GM19463 (cell line): Measurements from ENCODE around the gene ETV3.
A peak's percentile ranks its signal among the peaks of the same experiment; 100 is the strongest.
"Not testable (repeated sequence)": the region's sequence is repeated elsewhere in the genome, so short reads cannot be mapped to it uniquely, and the experiment has no call there.

Experiments used
- ATAC-seq: cut with Tn5 transposase; IDR thresholded peaks from one replicate; pipeline ENCODE4 v1.9.1; 2021; ENCODE audit warnings: mild to moderate bottlenecking, moderate library complexity; ENCODE audit not compliant: unreplicated experiment

ETV3 gene

DNA sequence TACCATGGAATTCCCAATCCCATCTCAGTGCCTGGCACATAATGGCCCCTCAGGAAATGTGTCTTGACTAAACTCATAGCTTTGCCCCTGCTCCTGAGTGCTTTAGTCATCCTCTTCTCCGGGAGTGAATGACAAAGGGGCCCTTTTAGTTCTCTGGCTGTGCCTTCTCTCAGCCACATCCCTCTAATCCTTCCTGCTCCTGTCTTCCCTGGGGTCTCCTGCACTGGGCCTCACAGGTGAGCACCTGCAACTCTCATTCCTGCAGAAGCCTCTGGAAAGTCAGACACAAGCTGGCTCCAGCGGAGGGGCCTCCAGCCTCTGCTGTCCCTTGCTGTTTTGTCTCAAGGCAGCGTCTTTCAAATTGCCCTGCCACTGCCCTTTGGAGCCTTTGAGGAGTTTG lies 24.6 kb downstream of the ETV3 start:
- no peak for ATAC-seq

DNA sequence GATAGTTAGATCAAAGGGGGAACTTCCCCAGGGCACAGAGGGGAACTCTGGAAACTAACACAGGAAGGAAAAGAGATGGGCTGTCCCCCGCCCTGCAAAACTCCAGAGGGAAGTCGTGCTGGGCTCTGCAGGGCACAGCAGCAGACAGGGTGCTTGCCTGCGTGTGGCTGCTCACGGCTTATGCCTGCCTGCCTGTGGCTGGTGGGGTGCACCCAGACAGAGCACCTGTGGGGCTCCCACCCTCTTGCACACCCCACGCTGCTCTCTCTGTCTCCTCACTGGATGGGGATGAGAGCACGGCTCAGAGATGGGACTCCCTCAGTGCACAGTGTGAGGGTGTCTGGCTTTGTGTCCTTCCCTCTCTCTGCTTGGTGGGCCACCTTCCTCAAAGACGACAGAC lies 25.1 kb downstream of the ETV3 start:
- ATAC-seq: no peak

DNA sequence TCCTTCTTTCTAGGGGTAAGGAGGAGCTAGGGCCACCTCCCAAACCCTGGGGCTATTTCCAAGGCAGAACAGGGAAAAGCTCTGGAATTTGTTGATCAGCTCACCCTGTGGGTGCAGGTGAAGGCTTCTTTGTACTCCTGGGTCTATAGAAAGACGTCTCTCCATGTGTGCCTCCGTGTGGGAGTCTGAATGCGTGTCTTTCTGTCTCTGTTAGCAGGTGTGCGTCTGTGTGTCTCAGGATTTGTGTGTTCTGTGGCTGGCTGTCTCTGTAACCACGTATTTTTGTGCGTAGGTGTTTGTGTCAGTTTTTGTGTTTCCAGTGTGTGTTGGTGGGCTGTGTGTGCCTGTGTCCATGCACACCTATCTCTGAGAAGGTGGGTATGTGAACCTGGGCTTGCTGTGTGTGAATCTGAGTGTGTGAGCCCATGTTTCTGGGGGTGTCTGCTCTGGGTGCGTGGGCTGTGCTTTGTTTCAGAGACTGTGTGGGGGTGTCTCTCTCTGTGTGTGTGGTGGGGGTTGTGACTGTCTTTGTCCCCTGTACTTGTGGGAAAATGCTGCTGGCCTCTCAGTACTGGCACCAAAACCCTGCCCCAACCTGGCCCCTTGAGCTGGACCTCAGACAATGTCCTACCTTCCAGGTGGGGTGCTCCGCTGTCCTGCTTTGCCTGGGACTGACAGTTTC lies 25.9 kb downstream of the ETV3 start:
- no peak for ATAC-seq

DNA sequence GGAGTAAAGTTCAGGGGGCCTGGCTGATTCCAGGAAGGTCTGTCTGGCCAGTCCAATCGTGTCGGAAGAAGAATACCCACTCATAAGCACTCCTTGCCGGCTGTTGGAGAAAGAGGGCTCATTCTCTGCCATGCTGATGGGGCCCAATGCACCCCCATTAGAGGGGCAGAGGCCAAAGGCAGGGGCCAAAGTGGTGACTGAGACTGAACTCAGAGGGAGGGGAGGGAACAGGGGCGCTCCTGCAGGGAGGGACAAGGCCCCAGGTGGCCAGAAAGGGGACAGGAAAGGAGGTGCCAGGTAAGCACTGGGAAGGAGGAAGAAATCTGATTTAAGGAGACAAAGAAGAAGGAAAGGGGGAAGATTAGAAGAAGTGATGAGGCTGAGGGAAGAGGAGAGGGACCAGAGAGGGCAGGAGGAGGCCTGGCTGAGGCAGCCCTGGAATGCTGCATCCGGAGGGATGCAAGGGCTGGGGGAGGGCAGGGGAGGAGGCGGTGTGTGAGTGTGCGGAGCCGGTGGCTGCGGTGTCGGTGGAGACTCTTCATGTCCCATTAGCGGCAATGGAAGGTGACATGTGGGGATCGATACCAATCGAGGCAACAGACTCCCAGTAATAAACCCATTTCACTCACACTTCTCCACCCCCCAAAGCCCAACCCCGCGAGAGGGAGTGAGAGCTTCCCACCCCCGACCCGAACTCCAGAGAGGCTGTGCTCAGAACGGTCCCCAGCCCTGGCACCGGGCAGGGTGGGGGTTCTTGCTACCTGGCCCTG lies 26.6 kb downstream of the ETV3 start:
- no peak for ATAC-seq

DNA sequence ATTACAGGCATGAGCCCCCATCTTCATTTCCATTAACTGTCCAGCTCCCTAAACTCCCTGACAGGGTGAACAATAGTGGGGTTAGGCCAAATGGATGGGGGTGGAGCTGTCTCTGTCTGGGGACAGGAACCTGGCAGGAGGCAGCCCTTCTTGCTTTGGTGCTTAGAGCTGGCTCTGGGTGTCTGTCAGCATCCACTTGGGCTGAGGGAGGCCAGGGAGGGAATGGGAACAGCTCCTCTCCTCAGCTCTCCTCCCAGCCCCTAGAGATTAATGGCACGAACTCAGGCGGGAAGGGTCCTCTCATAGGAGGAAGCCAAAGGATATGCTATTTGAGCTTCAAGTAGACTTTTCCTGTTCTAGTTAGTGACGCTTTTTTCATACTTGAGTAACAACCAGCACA lies 27.5 kb downstream of the ETV3 start:
- ATAC-seq: no peak

DNA sequence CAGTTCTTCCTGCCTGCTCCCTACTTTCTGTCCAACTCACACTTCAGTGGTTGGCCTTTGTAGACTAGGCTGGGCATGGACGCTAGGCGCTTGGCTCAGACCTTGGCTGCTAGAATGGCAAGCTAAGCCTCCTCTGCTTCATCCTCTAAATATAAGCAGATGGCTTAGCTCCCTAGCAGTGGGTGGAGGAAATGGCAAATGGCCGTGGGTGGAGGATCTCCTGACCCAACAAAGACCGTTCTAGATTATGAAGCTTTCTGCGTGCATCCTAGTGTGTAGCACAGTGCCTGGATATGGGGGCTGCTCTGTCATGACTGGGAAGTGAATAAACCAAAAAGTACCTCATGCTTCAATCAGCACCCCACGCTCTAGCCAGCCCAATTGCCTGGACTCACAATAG lies 28.2 kb downstream of the ETV3 start:
- no peak for ATAC-seq

DNA sequence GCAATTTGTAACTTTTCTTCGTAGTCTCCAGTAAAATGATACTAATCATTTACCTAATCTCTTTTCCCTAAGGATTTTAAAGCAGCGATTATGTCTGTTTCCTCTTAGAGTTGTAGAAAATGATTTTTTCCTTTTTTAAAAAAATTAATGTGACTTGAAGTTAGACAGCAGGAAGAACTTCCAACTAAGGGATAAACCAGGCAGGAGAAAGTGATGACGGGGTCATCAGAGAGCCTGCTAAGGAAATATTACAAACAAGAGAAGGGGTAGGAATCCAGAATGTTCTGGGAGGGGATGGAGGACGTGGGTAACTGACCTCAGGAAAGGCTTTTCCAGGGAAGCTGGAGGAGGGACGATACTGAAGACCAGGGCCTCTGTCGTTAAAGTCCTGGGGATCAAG lies 29.7 kb downstream of the ETV3 start:
- ATAC-seq: no peak

DNA sequence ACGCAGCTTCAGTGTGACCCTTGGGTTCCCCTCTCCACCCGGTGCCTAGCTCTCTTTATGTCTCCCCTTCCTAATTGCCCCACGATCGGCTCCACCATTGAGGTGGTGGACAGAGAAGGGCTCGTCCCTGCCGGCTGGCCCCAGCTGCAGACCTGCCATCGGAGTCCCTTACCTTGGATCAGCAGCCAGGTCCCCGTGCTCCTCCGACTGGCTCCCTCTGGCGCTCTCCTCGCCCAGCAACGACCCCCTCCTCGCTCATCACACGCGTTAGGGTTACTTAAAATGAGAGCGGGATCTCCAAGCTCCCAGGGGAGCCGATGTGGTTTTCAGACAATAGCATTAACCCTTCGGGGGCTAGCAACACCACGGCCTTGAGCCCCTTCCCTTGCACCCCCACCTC lies 30.5 kb downstream of the ETV3 start:
- no peak for ATAC-seq

DNA sequence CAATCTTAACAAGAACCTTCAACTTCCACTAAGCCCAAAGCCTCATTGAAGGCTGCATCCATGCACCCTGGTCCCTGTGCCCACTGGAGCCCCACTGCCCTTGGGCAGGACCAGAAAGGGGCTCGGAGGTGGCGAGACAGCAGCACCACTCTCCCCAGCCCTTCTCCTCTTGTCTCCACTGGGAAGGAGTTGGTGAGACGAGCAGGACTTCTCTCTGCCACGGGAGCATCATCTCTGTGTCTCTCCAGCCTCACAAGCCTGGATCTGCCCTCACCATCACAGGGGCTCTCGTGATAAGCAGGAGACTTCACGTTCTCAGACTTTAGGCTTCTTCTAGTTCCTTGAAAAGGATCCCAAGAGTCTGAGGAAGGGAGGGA lies 31.4 kb downstream of the ETV3 start:
- no peak for ATAC-seq

DNA sequence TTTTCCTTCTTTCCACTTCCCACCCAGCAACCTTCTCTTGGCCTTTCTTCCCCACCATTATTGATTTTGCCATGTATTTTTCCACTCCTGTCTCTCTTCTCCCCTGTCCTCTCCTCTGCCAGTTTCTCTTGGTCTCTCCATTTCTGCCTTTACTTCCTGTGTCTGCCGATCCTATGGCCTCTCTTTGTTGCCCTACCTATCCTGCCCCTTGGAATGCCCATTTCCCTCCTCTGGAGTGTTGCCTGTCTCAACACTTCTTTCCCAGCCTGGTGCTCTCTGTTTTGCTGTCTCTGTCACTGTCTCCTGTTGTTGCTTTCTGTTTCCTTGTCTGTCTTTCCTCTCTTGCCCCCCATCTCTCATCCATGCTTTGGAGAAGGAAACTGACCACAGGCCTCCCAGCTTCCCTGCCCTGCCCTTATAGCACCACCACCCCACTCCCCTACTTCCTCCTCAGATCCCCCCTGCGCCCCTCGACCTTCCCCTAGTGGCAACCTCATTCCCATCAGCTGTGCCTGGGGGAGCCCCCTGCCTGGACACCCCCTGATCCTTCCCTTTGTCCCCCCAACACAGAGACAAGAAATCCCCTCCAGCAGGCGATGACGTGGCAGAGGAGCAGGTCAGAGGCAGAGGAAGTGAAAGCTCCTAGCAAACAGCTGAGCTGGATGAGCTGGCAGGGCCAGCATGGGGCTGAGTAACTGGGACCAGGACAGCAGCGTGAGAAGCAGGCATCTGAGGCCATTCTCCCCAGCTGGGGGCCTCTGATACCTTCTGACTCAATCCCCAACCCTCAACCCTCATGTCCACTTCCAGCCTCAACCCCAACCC lies 32.0 kb downstream of the ETV3 start:
- peak; percentile 86 for ATAC-seq

DNA sequence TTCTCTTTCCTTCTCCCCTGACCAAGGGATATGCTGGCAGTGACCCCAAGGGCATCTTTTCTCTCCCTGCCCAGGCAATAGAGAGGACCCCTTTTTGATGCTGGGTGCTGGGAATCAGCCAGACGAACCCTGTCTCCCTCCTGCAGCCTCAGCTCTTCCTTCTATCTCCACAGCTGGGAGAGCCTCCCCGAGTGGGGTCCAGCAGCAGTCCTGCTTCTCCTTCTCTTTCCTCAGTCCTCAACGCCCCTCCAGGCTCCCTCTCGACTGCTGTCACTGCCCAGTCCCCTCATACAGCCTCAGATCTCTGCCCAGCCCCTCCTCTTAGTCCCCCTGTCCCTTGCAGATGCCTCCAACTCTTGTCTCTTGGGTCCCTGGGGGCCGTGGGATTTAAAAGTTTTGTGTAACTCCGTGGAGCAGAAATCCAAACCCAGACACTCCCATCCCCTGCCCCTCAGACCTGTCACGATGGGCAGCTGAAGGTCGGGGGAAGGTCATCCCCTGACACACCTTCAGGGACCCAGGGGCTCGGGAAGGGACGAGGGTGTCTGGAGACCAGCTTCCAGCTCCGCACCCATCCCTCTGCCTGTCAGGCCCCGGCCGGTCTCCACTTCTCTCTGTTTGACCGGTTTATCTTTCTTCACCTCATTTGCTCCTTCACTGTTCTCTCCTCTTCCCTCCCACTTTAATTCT lies 32.8 kb downstream of the ETV3 start:
- no peak for ATAC-seq

DNA sequence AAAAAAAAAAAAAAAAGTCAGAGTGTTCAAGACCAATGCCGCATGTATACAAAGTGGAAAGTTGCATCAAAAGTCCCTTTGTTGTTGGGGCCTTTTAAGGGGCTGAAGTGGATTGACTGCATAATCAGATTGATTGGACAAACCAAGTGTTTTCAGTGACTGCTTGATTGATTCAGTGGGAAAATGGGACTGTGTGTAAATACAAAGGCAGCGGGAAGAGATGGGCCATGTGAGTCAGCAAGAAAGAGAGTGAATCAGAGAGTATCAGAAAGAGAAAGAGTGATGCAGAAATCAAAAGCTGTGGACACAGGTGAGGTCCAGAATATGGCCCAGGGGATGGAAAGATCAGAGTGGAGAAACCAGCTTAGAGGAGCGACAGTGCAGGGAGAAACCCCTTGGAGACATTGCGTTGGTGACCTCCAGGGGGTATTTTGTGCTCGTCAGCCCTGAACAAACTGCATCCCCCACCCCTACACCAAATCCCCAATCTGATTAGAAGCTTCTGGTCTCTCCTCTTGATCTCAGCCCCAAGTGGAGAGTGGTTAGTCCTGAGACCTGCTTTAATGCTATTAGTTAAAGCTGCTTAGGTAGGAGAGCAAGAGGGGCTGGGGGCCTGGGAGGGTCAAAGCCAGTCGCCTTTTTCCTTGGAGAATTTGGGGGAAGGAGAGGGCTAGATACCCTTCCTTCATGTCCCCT lies 33.4 kb downstream of the ETV3 start:
- ATAC-seq: no peak

DNA sequence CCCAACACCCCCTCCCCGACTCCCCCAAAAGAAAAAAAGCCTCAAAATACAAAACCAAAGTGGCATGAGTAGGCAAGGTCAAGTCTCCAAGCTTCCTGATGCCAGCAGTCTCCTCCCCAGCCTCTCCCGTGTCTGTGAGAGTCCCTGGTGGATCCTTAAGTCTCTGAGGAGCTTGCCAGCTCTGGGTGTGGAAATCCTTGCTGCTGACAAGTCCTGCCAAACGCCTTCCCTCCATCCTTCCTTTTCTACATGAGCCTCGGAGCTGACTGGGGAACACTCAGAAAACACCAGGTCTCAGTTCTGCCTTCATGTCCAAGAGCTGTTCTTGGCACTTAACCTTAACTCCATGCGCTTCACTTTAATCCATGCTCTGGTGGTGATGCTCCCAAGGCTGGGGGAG lies 34.9 kb downstream of the ETV3 start:
- no peak for ATAC-seq

DNA sequence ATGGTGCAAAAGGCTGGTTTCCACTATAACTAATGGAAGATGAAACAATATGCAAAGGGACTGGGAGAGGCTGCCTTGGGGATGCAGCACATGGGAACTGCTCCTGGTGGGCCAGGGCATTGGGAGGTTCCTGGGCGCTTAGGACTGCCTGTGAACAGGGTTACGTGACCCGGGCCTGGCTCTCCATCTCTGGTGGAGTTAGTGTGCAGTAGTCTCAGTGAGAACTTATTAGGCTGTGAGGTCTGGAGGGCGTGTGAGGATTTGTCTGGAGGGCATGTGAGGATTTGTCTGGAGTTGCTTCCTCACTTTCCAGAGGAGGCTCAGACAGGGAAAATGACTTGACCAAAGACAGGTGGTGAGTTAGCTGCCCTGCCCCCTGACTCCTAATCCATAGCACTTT lies 37.0 kb downstream of the ETV3 start:
- ATAC-seq: no peak

DNA sequence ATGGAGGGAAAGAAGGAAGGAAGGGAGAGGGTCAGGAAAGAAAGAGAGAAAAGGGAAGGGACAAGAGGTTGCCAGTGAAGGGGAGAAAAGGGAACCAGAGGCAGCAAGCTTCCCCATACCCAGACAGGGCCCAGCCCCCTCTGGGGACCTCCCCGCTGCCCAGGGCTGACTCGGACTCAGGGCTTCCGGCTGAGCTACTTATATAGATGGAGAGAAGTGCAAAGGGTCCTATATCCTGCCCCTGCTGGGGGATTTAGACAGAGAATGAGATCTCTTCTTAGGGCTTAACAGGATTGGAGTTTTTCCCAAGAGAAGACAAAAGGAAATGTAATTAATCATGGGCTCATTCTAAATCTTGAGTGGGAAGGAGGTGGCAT lies 38.6 kb downstream of the ETV3 start, which contains the start of gene ETV3L:
TSS of gene ETV3L (minus strand) at position 176 of the 377 bp plus-strand sequence. CDS start 285 bp downstream, outside the sequence.
- no peak for ATAC-seq

DNA sequence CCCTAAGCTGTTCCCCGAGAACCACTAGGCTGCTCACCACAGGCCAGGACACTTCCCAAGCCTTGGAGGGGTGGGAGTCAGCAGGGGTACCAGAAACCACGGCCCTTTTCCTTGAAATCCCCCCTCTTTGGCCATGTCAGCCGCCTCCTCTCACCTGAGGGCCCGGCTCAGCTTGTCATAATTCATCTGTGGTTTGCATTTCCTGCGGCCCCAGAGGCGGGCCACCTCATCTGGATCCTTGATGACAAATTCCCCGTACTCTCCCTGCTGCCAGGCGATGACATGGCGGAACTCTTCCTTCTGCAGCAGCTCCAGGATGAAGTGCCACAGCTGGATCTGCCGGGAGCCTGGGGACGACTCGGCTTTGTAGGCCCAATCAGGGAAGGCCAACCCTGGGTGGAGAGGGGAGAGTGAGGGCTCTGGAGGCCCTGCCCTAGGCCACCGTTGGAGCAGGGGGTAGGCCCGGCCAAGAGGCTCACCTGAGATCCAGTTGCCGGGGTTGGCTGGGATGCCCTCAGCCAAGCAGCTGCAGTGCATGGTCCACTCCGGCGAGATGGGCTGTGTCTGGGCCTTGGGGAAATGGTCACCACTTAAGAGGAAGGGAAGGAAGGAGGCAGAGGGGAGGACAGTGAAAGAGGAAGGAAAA lies 39.1 kb downstream of the ETV3 start:
- not testable (repeated sequence) for ATAC-seq

DNA sequence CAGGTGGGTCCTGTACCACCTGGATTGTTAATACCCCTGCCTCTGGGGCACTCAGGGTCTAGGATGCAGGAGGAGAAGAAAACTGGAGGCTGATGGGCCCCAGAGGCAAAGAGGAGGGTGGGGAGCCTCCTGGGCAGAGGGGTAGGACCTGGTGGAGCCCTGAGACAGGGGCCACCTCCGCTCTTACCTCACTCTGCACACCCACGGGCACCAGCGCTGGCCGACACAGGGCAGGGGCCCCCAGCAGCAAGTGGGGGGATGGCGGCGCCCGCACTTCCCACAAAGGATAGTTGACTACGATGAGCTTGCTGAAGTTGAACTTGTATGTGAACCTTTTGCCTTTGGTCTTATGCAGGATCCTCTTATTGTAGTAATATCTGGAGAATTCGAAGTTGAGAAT lies 39.7 kb downstream of the ETV3 start:
- no peak for ATAC-seq

DNA sequence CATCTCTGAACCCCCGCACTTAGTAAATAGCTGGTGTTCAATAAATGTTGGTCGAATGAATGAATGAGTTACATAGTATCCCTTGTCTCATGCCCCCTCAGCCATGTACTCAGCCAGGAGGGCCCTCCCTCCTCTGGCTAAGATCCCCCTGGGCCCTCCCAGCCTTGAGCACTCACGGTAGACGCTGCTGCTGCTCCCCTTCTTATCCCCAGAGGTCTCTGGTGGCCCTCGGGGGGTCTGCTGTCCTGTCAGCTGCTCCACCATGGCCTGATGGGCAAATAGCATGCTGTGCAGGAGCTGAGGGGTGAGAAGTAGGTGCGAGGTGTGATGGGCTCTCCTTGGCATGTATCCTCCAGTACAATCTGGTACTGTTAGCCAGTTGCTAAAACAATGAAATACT lies 40.5 kb downstream of the ETV3 start:
- no peak for ATAC-seq

DNA sequence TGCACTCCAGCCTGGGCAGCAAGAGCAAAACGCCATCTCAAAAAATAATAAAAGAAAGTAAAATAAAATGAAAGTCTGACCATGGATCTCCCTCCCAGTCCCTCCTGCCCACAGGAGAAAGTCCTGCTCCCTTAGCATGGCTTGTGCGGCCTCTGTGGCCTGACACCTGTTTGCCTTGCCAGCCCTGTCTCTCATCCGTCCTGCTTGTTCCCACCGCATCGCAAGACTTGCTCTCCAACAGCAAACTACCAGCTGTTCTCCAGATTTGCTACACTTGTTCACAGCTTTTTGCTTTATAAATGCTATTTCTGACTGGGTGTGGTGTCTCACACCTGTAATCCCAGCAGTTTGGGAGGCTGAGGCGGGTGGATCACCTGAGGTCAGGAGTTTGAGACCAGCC lies 41.3 kb downstream of the ETV3 start:
- ATAC-seq: no peak

DNA sequence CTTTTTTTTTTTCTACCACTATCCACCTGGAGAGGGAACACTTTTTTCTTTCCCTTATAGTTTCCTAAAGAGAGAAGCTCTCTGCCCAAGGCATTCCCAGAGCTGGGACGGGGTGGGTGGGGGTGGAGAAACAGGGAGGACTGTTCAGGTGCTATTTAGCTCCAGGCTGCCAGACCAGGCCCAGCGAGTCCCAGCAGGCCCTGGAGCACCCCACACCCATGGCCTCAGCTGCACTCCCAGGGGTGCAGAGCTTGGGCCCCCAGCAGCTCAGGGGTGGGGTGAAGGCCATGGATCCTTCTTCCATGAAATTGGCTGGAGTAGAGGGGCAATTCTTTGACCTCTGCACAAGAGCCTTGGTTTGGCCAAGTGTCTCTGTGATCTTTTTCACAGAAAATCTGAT lies 42.6 kb downstream of the ETV3 start:
- no peak for ATAC-seq
